GM19240 (cell line): ENCODE data around the gene CACNA1I.
"Not testable (repeated sequence)": the region's sequence is repeated elsewhere in the genome, so short reads cannot be mapped to it uniquely, and the experiment has no call there.

Experiments
- DNase-seq: peaks from one replicate; pipeline ENCODE4 v3.0.0; 2011; ENCODE audit warnings: low spot score; ENCODE audit not compliant: insufficient read length

CACNA1I gene

DNA sequence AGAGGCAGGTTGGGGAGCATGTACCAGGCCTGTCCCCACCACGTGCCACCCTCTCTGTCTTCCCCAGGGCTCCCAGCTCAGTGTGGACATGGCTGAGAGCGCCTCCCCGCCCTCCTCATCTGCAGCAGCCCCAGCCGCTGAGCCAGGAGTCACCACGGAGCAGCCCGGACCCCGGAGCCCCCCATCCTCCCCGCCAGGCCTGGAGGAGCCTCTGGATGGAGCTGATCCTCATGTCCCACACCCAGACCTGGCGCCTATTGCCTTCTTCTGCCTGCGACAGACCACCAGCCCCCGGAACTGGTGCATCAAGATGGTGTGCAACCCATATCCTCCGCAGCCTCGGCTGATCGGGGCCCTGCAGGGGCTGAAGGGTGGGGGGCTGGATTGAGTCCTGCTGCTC is at the start of gene CACNA1I:
TSS of gene CACNA1I (plus strand) at position 89 of the 400 bp plus-strand sequence. CDS start at position 89, 0 bp downstream.
- no peak for DNase-seq

DNA sequence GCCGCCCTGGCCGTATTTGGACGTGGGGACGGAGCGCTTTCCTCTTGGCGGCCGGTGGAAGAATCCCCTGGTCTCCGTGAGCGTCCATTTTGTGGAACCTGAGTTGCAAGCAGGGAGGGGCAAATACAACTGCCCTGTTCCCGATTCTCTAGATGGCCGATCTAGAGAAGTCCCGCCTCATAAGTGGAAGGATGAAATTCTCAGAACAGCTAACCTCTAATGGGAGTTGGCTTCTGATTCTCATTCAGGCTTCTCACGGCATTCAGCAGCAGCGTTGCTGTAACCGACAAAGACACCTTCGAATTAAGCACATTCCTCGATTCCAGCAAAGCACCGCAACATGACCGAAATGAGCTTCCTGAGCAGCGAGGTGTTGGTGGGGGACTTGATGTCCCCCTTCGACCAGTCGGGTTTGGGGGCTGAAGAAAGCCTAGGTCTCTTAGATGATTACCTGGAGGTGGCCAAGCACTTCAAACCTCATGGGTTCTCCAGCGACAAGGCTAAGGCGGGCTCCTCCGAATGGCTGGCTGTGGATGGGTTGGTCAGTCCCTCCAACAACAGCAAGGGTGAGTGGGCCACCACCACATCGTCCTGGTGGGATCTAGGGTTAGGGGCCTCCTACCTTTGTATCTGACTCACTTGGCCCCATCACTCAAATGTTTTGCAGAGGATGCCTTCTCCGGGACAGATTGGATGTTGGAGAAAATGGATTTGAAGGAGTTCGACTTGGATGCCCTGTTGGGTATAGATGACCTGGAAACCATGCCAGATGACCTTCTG is 49.3 kb upstream of the CACNA1I start:
- peak; percentile 63 for DNase-seq

DNA sequence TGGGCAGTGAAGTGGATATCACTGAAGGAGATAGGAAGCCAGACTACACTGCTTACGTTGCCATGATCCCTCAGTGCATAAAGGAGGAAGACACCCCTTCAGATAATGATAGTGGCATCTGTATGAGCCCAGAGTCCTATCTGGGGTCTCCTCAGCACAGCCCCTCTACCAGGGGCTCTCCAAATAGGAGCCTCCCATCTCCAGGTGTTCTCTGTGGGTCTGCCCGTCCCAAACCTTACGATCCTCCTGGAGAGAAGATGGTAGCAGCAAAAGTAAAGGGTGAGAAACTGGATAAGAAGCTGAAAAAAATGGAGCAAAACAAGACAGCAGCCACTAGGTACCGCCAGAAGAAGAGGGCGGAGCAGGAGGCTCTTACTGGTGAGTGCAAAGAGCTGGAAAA is 48.5 kb upstream of the CACNA1I start:
- not testable (repeated sequence) for DNase-seq

DNA sequence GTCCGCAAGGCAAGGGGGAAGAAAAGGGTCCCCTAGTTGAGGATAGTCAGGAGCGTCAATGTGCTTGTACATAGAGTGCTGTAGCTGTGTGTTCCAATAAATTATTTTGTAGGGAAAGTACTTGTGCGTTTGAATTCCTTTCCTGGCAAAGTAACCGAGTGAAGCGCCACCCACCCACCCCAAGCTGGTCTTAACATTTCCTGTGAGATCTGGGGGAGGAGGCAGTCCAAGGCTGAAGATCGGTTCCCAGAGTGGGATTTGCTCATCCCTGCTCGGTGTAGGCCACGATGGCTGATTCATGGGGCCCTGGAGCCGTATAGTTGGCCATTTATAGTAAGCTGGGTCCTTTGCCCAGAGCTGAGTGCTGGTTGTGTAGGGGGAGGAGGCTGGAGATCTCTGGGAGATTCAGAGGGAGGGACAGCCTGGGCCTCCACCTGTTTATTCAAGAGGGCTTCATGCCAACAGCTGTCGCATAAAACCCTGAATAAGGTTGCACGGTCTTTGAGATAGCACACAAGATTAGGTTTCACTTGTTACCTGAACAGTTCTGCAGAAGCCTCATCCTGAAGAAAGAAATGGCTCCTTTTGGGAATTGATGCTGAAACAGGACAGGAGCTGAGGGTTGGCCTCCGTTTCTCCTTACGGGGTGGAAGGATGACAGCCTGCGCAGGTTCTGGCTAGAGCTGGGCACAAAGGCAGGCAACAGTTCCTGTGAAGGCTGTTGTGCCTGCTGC is 47.8 kb upstream of the CACNA1I start:
- DNase-seq = no peak

DNA sequence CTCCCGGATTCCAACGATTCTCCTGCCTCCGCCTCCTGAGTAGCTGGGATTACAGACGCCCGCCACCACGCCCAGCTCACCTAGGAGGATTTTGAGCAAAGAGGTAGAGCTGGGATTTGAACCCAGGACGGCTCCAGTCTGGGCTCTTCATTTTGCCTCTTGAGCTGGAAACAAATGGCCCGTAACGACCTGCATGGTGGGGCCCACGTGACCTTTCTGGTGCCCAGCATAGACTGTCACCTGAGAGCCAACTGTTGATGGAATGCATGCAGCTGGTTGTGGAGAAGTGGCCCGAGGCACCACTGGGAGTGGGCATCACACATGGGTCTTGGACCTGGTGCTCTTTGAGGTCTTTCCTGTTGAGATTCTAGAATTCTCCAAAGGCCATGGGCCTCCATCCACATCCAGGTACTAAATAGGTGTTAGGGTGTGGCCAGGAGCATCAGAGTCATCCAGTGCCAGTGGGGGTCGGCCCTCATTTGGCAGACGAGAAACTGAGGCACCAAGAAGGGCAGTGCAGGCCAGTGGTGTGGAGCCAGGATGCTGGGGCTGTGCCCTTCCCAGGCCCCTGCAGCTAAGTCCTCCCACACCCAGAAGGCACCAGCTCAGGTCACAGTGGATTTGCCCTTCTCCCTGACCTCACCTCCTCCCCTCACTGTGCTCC is 46.3 kb upstream of the CACNA1I start:
- DNase-seq = no peak

DNA sequence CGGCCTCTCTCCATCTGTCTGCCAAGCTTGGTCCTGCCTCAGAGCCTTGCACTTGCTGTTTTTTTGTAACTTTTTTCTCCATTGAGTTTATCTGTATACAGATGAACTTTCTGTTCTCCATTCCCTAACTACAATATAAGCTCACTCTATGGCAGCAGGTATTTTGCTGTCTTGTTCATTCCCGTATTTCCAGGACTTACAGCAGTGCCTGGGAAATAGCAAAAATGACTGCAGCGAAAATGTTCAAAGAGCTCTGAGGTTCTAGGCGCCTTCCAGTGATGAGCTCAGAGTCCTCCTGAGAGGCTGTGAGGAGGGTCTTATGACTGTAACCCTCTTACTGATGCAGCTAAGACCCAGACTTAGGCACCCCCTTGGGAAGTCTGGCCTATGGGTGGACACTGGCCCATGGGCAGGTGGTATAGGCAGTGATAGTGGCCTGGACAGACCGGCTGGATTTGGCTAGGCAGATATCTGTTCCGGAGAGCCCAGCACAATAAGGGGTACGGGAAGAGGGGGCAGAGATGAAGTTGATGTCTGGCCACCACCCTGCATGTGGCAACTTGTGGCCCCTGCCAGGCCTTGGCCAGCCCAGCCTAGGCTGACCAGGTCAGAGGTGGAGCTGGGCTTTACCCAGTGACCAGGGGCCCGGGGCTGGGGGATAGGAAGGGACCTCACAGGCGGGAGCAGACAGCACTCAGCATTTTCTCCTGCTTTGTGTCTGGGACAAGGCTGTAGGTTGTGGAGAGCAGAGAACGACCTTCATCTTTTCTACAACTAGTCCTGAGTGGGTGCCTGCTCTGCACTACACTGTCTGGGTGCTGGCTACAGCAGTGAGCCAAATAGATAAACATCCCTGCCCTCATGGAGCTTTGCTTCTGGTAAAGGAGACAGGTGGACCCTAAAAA is 45.5 kb upstream of the CACNA1I start:
- no peak for DNase-seq

DNA sequence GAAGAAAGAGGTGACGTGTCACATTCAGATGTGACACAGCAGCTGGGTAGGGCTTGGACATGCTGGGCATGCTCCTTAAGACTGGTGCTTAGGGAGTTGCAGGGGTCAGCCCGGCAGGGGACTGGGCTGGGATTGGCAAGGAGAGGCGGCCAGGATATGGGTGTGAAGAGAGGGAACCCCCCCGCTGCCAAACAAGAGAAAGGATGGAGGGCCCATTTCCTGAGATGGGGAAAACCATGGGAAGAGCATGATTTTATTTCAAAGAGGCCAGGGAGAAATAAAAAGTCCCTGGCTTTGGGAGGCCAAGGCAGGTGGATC is 44.9 kb upstream of the CACNA1I start:
- no peak for DNase-seq

DNA sequence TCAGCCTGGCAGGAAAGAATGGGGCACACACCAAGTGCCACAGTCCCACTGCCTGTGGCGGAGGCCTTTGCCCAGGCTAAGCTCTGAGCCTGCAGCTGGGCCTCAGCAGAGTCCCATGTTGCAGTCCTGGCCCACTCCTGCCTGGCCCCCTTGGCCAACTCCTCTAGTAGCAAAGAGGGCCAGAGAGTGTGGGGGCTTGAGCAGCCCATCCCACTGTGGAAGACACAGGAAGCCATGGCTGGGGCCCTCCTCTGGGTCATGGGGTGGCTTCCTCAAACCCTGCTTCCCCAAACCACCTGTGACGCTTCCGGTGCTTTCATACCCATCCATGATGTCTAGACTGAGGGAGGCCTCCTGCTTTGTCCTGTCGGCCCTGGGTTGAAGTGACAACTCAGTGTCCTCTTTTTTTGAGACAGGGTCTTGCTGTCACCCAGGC is 43.8 kb upstream of the CACNA1I start:
- no peak for DNase-seq

DNA sequence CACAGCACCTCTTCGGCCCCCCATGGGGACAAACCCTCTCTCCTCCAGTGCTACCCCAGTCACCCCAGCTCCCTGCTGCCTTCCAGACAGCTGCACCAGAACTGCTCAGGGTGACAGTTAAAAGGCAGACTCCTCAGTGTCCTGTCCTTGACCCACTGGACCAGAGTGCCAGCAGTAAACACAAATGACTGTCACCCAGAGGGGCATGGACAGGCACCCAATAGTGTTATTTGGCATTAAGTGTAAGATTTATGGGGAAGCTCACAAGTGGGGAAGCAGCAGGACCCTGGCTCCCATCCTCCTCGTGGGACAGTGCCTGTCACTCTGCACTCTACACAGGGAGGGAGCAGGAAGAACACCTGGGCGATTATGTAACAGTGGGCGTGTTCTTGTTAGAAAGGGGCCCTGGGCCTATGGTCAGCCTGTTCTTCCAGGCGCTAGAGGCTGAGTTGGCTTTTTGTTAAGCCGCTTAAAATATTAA is 43.0 kb upstream of the CACNA1I start:
- no peak for DNase-seq

DNA sequence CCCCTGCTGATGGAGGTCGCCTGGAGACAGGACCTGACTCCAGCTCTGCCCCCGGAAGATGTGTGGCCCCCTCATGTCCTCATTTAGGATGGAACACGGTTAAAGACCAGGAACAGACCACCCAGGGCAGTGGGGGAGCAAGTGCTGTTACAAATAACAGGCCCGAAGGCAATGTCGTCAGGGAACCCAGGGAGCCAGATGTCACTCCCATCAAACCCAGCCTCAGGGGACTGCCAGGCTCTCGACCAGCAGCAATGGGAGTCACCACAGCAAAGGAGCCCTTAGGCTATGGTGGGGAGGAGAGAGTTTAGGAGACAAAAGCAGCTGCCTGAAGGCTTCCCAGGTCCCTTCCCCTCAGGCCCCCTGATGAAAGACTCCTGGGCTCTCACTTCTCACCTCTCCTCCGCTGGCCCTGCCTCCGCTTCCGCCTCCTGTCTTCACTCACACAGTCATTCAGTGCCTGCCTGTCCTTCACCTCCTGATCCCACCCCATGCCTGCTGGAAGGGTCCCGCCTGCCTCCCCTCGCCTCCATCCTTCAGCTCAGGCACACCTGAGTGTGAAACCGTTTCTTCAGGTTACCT is 42.4 kb upstream of the CACNA1I start:
- no peak for DNase-seq

DNA sequence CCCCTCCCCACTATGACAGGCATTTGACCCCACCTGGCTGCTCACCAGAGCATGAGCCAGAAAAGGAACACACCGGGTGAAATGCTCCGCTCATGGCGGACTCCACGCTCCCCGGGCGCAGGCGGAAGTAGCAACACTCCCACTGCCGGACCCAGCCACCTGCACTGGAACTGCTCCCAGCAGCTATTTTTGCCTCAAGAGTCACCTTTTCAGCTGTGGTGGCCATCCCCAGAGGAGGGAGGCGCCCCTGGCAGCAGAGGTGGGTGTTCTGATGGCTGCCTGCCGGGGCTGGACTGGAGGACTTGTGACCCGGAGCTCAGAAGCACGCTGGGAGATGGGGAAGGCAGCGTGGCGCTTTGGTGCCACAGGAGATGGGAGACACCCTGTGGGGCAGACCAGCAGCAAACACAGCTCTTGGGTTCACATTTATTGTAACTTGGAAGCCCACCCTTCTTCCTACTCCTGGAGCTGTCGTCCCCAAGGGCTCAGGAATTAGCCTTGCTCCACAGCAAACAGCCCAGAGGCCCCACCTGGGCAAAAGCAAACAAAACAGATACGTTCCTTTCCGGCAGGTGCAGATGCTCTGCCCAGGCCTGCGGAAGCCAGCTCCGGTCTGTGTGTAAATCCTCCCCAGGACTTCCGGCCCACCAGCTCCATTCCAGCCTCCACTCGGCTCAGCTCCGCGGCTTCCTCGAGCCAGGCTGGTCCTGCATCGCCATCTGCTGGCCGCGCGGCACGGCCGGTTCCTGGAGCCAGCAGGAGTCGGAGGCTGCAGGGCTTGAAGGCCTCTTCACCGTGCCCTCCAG is 41.7 kb upstream of the CACNA1I start:
- DNase-seq = peak; percentile 44

DNA sequence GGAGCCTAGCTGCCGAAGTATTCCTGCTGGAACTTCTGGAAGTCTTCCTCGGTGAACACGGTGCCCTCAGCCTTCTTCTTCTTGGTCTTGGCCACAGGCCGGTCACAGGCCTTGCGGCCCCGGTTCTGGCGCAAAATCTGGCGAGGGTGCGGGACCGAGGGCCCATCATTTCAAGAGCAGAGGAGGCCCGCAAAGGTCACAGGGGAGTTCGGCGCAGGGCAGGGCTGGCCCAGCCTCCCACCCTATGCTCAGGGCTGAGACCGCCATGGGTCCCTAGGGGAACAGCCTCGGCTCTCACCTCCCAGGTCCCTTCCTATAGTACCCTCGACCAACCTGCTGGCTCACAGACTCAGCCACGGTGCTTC is 41.1 kb upstream of the CACNA1I start:
- DNase-seq = no peak

DNA sequence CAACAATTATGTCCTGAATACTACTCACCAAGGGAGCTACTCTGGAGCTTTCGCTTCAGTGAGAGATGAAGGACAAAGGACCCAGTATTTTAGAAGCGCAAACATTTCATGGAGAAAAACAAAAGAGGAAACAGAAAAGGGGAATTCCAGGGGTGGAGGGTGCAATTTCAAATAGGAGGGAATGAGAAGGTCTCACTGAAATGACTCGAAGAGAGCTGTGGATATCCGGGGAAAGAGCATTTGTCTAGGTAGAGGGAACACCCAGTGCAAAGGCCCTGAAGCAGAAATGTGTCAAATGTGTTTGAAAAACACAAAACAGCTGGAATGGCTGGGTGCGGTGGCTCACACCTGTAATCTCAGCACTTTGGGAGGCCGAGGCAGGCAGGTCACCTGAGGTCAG is 40.4 kb upstream of the CACNA1I start:
- no peak for DNase-seq

DNA sequence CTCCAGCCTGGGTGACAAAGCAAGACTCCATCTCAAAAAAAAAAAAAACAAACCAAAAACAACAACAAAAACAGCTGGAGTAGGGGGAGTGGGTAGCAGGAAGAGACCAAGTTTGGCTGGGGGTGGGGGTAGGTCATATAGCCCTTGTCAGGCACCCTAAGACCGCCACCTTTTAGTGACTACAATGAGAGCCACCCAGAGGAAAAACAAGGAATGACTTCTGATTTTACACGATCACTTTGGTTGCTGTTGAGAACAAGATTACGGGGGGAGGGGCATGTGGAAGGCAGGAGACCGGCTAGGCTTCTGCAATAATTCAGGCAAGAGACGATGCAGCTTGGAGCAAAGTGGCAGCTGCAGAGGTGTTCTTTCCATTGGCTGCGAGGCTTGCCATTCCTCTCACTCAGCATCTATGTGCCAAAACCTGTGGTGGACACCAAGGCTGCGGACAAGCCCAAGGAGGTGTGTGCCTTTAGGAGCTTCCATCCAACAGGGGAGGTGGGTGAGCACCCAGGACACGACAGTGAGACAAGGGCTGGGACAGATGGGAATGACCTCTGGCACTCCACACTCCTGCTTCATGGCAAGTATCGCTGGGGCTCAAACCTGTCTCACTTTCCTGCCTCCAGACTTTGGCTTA is 39.7 kb upstream of the CACNA1I start:
- DNase-seq = no peak

DNA sequence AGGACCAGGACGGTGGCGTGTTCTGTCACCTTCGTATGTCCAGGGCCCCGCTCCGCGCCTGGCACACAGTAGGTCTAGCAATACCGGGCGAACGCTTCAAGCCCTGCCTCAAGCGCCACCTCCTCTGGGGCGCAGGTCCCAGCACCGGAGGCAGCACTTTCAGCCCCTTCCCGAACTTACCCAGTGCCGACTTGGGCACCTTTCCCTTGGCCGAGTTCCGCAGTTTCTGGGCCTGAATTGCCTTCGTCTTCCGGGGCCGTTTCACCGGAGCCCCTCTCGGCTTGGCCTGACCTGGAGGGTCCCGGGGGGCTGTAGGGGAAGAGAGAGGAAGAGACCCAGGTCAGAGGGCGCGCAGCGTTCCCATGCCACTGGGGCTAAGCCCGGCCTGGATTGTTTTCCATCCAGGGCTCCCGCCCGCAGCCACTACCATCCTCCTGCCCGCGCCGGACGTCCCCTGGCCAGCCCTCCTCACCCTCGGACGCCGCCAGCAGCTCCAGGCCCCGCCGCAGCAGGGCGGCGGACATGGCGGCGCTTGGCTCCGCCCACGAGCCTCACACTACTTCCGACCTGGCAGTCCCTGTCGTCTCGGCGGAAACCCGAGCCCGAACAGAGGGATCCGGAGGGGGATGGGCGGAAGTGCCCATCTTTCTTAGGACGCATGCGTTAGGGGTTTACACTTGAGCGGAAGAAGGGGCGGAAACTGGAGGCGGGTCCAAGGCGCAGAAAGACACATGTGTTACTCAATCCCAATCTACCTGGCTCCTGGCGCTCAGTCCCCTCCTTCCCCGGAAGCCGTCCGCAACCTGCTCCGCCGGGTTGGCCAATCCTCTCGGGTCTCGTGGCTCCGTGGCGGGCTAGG is 38.1 kb upstream of the CACNA1I start, which contains the start of gene RPS19BP1:
TSS of gene RPS19BP1 (minus strand) at position 534 of the 859 bp plus-strand sequence. CDS start at position 524, 10 bp downstream.
- peak; percentile 96 for DNase-seq

DNA sequence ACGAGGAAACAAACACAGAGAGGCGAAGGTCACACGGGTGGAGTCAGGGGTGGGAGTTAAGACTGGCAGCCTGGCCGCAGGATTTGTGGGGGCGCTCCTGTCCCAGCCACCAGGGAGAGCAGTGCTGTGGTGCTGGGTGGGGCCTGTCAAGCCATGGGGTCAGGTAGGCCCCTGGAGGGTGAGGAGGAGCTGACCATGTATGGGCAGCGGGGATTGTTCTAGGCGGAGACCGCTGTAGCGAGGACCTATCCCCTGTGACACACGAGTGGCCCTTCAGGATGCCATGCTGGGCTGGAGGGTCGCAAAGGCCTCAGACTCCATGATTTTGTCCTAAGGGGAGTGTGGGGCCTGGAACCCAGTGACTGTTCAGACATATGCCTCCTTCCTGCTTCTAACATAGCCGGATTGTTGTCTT is 36.5 kb upstream of the CACNA1I start:
- no peak for DNase-seq

DNA sequence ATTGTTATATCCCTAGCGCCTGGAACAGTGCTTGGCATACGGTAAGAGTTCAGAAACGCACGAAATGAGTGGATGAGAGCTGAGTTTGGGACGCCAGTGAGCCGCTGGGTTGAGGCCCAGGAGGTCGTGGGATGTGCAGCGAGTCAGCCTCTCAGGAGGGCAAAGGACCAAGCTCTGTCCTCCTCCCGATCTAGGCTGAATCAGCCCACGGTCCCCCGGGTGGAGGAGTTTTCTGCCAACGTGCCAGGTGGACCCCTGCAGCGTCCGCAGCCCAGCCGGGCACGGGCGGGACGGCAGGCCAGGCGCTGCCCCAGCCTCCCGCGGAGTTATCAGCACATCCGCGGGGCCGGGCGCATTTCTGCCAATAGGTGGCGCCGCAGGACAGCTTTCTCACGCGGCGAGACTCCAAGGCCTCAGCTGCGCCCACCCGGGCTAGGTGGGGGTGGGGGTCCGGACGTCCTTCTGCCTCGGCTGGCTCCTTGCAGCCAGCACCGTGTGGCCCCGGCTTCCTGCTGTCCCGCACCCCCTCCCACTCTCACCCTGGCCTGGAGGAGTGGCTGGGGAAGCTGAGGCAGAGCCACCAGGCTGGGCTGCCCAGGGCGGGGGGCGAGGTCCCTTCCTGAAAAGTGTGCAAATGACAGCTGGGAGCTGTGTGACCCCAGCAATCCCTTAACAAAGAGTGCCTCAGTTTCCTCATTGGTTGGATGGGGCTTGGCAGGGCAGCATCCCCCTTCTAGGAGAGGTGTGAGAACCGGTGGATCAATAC is 35.8 kb upstream of the CACNA1I start:
- no peak for DNase-seq

DNA sequence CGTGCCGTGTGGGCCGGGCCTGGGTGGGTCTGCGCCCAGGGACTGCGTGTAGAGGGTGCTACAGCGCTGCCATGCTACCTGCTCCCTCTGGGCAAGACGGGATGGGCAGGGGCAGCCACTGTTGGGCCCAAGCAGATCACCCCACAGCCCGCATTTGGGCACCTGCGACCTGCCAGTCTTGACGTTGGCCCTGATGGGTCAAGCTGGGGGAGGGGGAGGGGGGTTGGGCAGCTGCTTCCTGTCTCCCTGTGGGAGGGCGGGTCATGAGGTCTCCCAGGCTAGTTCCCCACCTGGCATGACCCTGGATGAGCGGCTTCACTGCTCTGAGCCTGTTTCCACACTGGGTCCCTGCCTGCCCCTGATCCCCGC is 35.2 kb upstream of the CACNA1I start:
- no peak for DNase-seq
